Hypothalamus (tissue), 51 donors: ENCODE measurements around the gene C13orf46.
A peak's percentile ranks its signal among the peaks of the same experiment; 100 is the strongest.
"Not testable (repeated sequence)": the region's sequence is repeated elsewhere in the genome, so short reads cannot be mapped to it uniquely, and the experiment has no call there.

ENCODE experiments used
- DNase-seq, 51 donors: peaks; one replicate each; lab custom pipeline; 2025; lab: John Stamatoyannopoulos, UW

The C13orf46 gene

GRCh38 chr13:113914333-113915011, 59.4 kb downstream of the C13orf46 start:
- DNase-seq, result no peak

GRCh38 chr13:113913838-113914237, 60.0 kb downstream of the C13orf46 start:
- not testable (repeated sequence) for DNase-seq

GRCh38 chr13:113913408-113913807, 60.5 kb downstream of the C13orf46 start:
- DNase-seq, result not testable (repeated sequence)

- no peak for DNase-seq
These were observed 61.3 kb downstream of the C13orf46 start for GRCh38 chr13:113912596-113912995.

GRCh38 chr13:113907635-113908617, 66.0 kb downstream of the C13orf46 start:
- no peak for DNase-seq

GRCh38 chr13:113906571-113906970, 67.3 kb downstream of the C13orf46 start:
- DNase-seq, result peak in 6 of 51 donors; percentile 10 to 15 (median 13)

- DNase-seq, result no peak
These were observed 67.9 kb downstream of the C13orf46 start for GRCh38 chr13:113905942-113906341.

GRCh38 chr13:113905018-113905417, 68.9 kb downstream of the C13orf46 start:
- no peak for DNase-seq

- DNase-seq, result peak in 20 of 51 donors; percentile 7 to 54 (median 30)
These were observed 69.5 kb downstream of the C13orf46 start for GRCh38 chr13:113904411-113904810.

GRCh38 chr13:113903912-113904311, 70.0 kb downstream of the C13orf46 start:
- DNase-seq, result no peak
